IMR-90 (cell line): ENCODE results near the gene MAZ. TPM values are rescaled to one million over a fixed set of nuclear protein-coding genes. Genes with fewer than 3 reads are reported as not detected.

ENCODE experiments used
- ATAC-seq: fragments of 200-7000 bp; cut with Tn5 transposase; 2 replicates; pipeline ENCODE4 v1.9.1; 2020; ENCODE audit warnings: low read depth, mild to moderate bottlenecking, moderate library complexity
- BruUV-seq: library from RNA; stranded (reverse); fragments of 400-500 nt; replicated peaks from 2 replicates; lab custom pipeline; 2021; lab: Mats Ljungman, UMichigan
- CTCF ChIA-PET: fragments of 300-600 bp; formaldehyde crosslinking; extraction: SDS; loops from one replicate; lab custom pipeline; 2021; ENCODE audit warnings: antibody characterized with exemption; lab: Yijun Ruan, JAX
- POLR2A ChIA-PET: fragments of 300-600 bp; sonication (Branson Sonifier 250); formaldehyde crosslinking; loops from one replicate; lab custom pipeline; 2022; ENCODE audit warnings: antibody characterized with exemption; ENCODE audit not compliant: unreplicated experiment; lab: Charles Lee
- DNase-seq: peaks from one replicate; pipeline ENCODE4 v3.0.0; 2013
- H2AFZ ChIP-seq: replicated peaks from 2 replicates; pipeline ENCODE3; 2013; ENCODE audit warnings: low read length, mild to moderate bottlenecking; ENCODE audit not compliant: poor library complexity
- H2AK5ac ChIP-seq: 2 replicates; pipeline ENCODE4 v1.6.1; 2013; ENCODE audit warnings: low read depth, low read length, inconsistent platforms
- H2AK9ac ChIP-seq: replicated peaks from 2 replicates; pipeline ENCODE3; 2013; ENCODE audit warnings: mild to moderate bottlenecking, low read depth, low read length, moderate library complexity; ENCODE audit not compliant: poor library complexity
- H2BK120ac ChIP-seq: 2 replicates; pipeline ENCODE4 v1.6.1; 2013; ENCODE audit warnings: low read depth, low read length, inconsistent platforms
- H2BK15ac ChIP-seq: 3 replicates; pipeline ENCODE4 v1.6.1; 2013; ENCODE audit warnings: low read depth, low read length, inconsistent platforms
- H2BK20ac ChIP-seq: 2 replicates; pipeline ENCODE4 v1.6.1; 2013; ENCODE audit warnings: low read depth, mild to moderate bottlenecking, inconsistent platforms, low read length, moderate library complexity
- H2BK5ac ChIP-seq: 2 replicates; pipeline ENCODE4 v1.6.1; 2013; ENCODE audit warnings: mild to moderate bottlenecking, low read depth, low read length, inconsistent platforms; ENCODE audit not compliant: poor library complexity, severe bottlenecking
- H3K14ac ChIP-seq: replicated peaks from 2 replicates; pipeline ENCODE4 v1.6.1; 2013; ENCODE audit warnings: low read depth, low read length, inconsistent platforms
- H3K18ac ChIP-seq: 2 replicates; pipeline ENCODE4 v1.6.1; 2013; ENCODE audit warnings: low read depth, low read length, control low read depth
- H3K23ac ChIP-seq: 2 replicates; pipeline ENCODE4 v1.6.1; 2013; ENCODE audit warnings: low read depth, low read length, inconsistent platforms
- H3K27ac ChIP-seq: 2 replicates; pipeline ENCODE4 v1.5.1; 2013; ENCODE audit warnings: mild to moderate bottlenecking, control low read depth, low read length; ENCODE audit not compliant: insufficient read depth
- H3K27me3 ChIP-seq: 2 replicates; pipeline ENCODE4 v1.6.1; 2013; ENCODE audit warnings: low read length; ENCODE audit not compliant: control insufficient read depth, insufficient read depth
- H3K36me3 ChIP-seq: 2 replicates; pipeline ENCODE4 v1.6.1; 2013; ENCODE audit warnings: low read length, mixed read lengths; ENCODE audit not compliant: control insufficient read depth, insufficient read depth
- H3K4ac ChIP-seq: 2 replicates; pipeline ENCODE4 v1.6.1; 2013; ENCODE audit warnings: low read depth, low read length, inconsistent platforms
- H3K4me1 ChIP-seq: 2 replicates; pipeline ENCODE4 v1.6.1; 2013; ENCODE audit warnings: low read length, mixed read lengths; ENCODE audit not compliant: control insufficient read depth, insufficient read depth
- H3K4me2 ChIP-seq: 2 replicates; pipeline ENCODE4 v1.6.1; 2013; ENCODE audit warnings: low read depth, mild to moderate bottlenecking, control low read depth, low read length, moderate library complexity
- H3K4me3 ChIP-seq: 2 replicates; pipeline ENCODE4 v1.5.1; 2013; ENCODE audit warnings: low read depth, mild to moderate bottlenecking, control low read depth, low read length, moderate library complexity; ENCODE audit not compliant: insufficient read depth
- H3K56ac ChIP-seq: 2 replicates; pipeline ENCODE4 v1.6.1; 2013; ENCODE audit warnings: low read length, inconsistent platforms; ENCODE audit not compliant: insufficient read depth; ENCODE audit errors: extremely low read depth
- H3K79me1 ChIP-seq, 2 experiments: 2 replicates each; pipeline ENCODE4 v1.6.1; 2013; ENCODE audit warnings: low read length in 2 of 2, inconsistent platforms in 1 of 2, low read depth in 1 of 2
- H3K9ac ChIP-seq: 2 replicates; pipeline ENCODE4 v1.6.1; 2013; ENCODE audit warnings: low read depth, low read length, control low read depth
- H3K9me1 ChIP-seq: 2 replicates; pipeline ENCODE4 v1.6.1; 2013; ENCODE audit warnings: low read length, inconsistent platforms; ENCODE audit not compliant: insufficient read depth
- H3K9me3 ChIP-seq: 2 replicates; pipeline ENCODE4 v1.6.1; 2013; ENCODE audit warnings: low read length; ENCODE audit not compliant: control insufficient read depth, insufficient read depth
- H4K20me1 ChIP-seq: 2 replicates; pipeline ENCODE4 v1.6.1; 2013; ENCODE audit warnings: low read length, inconsistent platforms; ENCODE audit not compliant: insufficient read depth
- H4K5ac ChIP-seq: 2 replicates; pipeline ENCODE4 v1.6.1; 2013; ENCODE audit warnings: mild to moderate bottlenecking, low read depth, low read length, control low read depth
- H4K8ac ChIP-seq, 2 experiments: 2 replicates each; pipeline ENCODE4 v1.6.1; 2013; ENCODE audit warnings: low read depth in 2 of 2, low read length in 2 of 2, control low read depth in 1 of 2, inconsistent platforms in 1 of 2
- H4K91ac ChIP-seq: 2 replicates; pipeline ENCODE4 v1.6.1; 2013; ENCODE audit warnings: low read depth, low read length, inconsistent platforms; ENCODE audit not compliant: insufficient read depth
- BHLHE40 ChIP-seq: fragments of 150-350 bp; IDR thresholded peaks from 2 replicates; pipeline ENCODE4 v1.6.1; 2016; ENCODE audit warnings: mild to moderate bottlenecking, low read depth, low read length
- CEBPB ChIP-seq: IDR thresholded peaks from 2 replicates; pipeline ENCODE4 v1.6.1; 2012; ENCODE audit warnings: low read depth, low read length, improper control_type of control experiment
- SMC3 ChIP-seq: fragments of 150-350 bp; IDR thresholded peaks from 2 replicates; pipeline ENCODE4 v1.6.1; 2016; ENCODE audit warnings: low read depth, mild to moderate bottlenecking, antibody characterized with exemption, low read length, moderate library complexity
- WGBS, 2 experiments: methylation state at CpG; one replicate each; pipeline versions ENCODE4 v1.1.5 to v1.1.7; 2013; ENCODE audit warnings: missing lambda C conversion rate in 2 of 2; ENCODE audit not compliant: insufficient read length in 1 of 2; ENCODE audit errors: extremely low coverage in 2 of 2; 5-methylcytosine and 5-hydroxymethylcytosine counted together
- dilution Hi-C: fragments of 300-500 bp; cut with HindIII; formaldehyde crosslinking; loops from one replicate; pipeline ENCODE4 v1.14.3; 2018; ENCODE audit warnings: low sequenced_read_pairs; ENCODE audit not compliant: unreplicated experiment
- in situ Hi-C: fragments of 300-500 bp; cut with MboI; formaldehyde crosslinking; loops from 3 replicates; pipeline ENCODE4 v1.14.3; 2019; ENCODE audit warnings: low sequenced_read_pairs, inconsistent platforms, mixed read lengths
- intact Hi-C: fragments of 100-400 bp; cut with micrococcal nuclease; formaldehyde crosslinking; loops from 2 replicates; pipeline ENCODE4 v1.10.0; 2022
- polyA plus RNA-seq, 3 experiments: library from polyadenylated mRNA; depleted of rRNA; stranded (reverse); fragments of >200 nt; gene quantifications; 2 replicates each; pipeline ENCODE4 v1.2.3, GENCODE V29; 2012; ENCODE audit warnings: low replicate concordance in 1 of 3
- total RNA-seq: library from RNA; depleted of rRNA; stranded (reverse); fragments of >200 nt; gene quantifications from 2 replicates; pipeline ENCODE4 v1.2.3, GENCODE V29; 2012
- TF ChIP-seq, protein P1 (sequence below): fragments of 150-350 bp; IDR thresholded peaks from 2 replicates; pipeline ENCODE4 v1.6.1; 2016; ENCODE audit warnings: low read depth, mild to moderate bottlenecking, low read length, moderate library complexity, borderline replicate concordance
- TF ChIP-seq, protein P2 (sequence below): fragments of 150-350 bp; IDR thresholded peaks from 2 replicates; pipeline ENCODE4 v1.6.1; 2017; ENCODE audit warnings: mild to moderate bottlenecking, antibody characterized with exemption, low read length, low read depth
- TF ChIP-seq, protein P3 (sequence below): conservative IDR thresholded peaks from 2 replicates; pipeline ENCODE4 v1.5.1; 2012; ENCODE audit warnings: mild to moderate bottlenecking, low read depth, low read length, improper control_type of control experiment

The MAZ gene
- total and polyA plus RNA-seq, 2 of the 4 experiments (the other 2 are of a cell fraction) = 113 to 138 TPM

DNA sequence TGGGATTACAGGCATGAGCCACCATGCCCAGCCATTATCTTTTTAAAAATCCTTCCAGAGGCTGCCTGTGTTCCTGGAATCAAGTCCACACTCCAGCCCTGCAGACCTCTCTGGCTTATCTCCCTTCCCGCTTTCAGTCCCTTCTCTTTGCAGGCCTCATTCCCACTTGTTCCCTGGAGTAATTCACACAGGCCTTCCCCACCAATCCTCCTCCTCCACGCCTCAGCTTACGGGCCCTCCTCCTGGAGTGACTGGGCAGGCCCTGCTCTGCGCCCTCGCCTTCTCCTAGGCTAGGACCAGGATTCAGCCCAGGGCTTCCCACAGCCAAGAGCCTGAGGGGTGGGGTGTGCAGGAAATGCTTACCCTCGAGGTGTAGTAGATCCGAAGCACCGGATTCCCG is 53.9 kb downstream of the MAZ start:
- peaks cover 4% of the 10 kb centered on the region; the same call in 1 of the 2 replicates for H3K4me1 ChIP-seq
- no peak overlapping the region for H3K9ac ChIP-seq

More for the DNA sequence above, 53.9 kb downstream of the MAZ start:
- H2BK20ac ChIP-seq = no peak overlapping the region
- CTCF ChIA-PET = no interaction called here
- intact Hi-C loops = loop anchor here (5.0 kb wide), 1 partner anchor 38 kb away; the partner anchor contains the start of gene MVP
- no peak overlapping the region for H2BK120ac ChIP-seq
- no peak overlapping the region for H2AK5ac ChIP-seq
- H3K18ac ChIP-seq = no peak overlapping the region
- H4K91ac ChIP-seq = no peak overlapping the region
- H2BK5ac ChIP-seq = no peak overlapping the region
- no peak overlapping the region for H3K23ac ChIP-seq
- no peak overlapping the region for H3K4me3 ChIP-seq
- H3K14ac ChIP-seq = no peak overlapping the region
- H3K4me2 ChIP-seq = no peak overlapping the region
- H3K56ac ChIP-seq = no peak overlapping the region
- peaks cover 7 to 30% of the 10 kb centered on the region in 2 experiments; a peak in 3 of 4 replicates for H3K79me1 ChIP-seq
- no peak overlapping the region for H2BK15ac ChIP-seq
- no peak overlapping the region for H4K5ac ChIP-seq
- TF ChIP-seq, protein P1, sequence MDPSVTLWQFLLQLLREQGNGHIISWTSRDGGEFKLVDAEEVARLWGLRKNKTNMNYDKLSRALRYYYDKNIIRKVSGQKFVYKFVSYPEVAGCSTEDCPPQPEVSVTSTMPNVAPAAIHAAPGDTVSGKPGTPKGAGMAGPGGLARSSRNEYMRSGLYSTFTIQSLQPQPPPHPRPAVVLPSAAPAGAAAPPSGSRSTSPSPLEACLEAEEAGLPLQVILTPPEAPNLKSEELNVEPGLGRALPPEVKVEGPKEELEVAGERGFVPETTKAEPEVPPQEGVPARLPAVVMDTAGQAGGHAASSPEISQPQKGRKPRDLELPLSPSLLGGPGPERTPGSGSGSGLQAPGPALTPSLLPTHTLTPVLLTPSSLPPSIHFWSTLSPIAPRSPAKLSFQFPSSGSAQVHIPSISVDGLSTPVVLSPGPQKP = no peak
- TF ChIP-seq, protein P2, sequence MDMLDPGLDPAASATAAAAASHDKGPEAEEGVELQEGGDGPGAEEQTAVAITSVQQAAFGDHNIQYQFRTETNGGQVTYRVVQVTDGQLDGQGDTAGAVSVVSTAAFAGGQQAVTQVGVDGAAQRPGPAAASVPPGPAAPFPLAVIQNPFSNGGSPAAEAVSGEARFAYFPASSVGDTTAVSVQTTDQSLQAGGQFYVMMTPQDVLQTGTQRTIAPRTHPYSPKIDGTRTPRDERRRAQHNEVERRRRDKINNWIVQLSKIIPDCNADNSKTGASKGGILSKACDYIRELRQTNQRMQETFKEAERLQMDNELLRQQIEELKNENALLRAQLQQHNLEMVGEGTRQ = no peak
- TF ChIP-seq BHLHE40 (no peak), CEBPB (no peak), SMC3 (no peak)
- TF ChIP-seq, protein P3, sequence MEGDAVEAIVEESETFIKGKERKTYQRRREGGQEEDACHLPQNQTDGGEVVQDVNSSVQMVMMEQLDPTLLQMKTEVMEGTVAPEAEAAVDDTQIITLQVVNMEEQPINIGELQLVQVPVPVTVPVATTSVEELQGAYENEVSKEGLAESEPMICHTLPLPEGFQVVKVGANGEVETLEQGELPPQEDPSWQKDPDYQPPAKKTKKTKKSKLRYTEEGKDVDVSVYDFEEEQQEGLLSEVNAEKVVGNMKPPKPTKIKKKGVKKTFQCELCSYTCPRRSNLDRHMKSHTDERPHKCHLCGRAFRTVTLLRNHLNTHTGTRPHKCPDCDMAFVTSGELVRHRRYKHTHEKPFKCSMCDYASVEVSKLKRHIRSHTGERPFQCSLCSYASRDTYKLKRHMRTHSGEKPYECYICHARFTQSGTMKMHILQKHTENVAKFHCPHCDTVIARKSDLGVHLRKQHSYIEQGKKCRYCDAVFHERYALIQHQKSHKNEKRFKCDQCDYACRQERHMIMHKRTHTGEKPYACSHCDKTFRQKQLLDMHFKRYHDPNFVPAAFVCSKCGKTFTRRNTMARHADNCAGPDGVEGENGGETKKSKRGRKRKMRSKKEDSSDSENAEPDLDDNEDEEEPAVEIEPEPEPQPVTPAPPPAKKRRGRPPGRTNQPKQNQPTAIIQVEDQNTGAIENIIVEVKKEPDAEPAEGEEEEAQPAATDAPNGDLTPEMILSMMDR = no peak
- H4K20me1 ChIP-seq = no peaks in the 10 kb centered on the region; the same call in 1 of the 2 replicates
- H2AK9ac ChIP-seq = no peak overlapping the region
- H3K4ac ChIP-seq = no peak overlapping the region
- POLR2A ChIA-PET = no interaction called here
- H3K9me3 ChIP-seq = no peaks in the 10 kb centered on the region
- H3K27me3 ChIP-seq = no peaks in the 10 kb centered on the region
- peaks cover 22% of the 10 kb centered on the region for H3K36me3 ChIP-seq
- no peak overlapping the region for H4K8ac ChIP-seq
- H3K27ac ChIP-seq = no peak overlapping the region
- ATAC-seq (no peak), DNase-seq (no peak)
- WGBS, 2 experiments = no CpG with 5 or more reads among the region's 9 CpGs
- dilution Hi-C loops = no loop called here
- peaks cover 9% of the 10 kb centered on the region for H3K9me1 ChIP-seq
- no peak overlapping the region for H2AFZ ChIP-seq
- no TSS peak for BruUV-seq
- in situ Hi-C loops = no loop called here
